Activated CD8-positive, alpha-beta T cell treated with anti-CD3 and anti-CD28 coated beads for 36 hours (primary cell): Measurements from ENCODE around the gene ARHGEF6. TPM values are rescaled to one million over a fixed set of nuclear protein-coding genes. Genes with fewer than 3 reads are reported as not detected.

Experiments used
- ATAC-seq: fragments of 200-7000 bp; cut with Tn5 transposase; one replicate; pipeline ENCODE4 v1.10.0; 2021; ENCODE audit warnings: mild to moderate bottlenecking, moderate library complexity
- CTCF ChIA-PET: fragments of 350-600 bp; sonication (Branson Sonifier 250); formaldehyde crosslinking; loops from one replicate; lab custom pipeline; 2021; ENCODE audit warnings: antibody characterized with exemption; lab: Charles Lee
- POLR2A ChIA-PET: fragments of 350-600 bp; sonication (Branson Sonifier 250); formaldehyde crosslinking; loops from one replicate; lab custom pipeline; 2021; ENCODE audit warnings: antibody characterized with exemption; lab: Charles Lee
- DNase-seq: peaks from one replicate; pipeline ENCODE4 v3.0.0-alpha.2; 2020
- H3K27ac Mint-ChIP-seq: one replicate; pipeline ENCODE4 v1.8.0; 2021; ENCODE audit warnings: mild to moderate bottlenecking, mixed read lengths
- H3K27me3 Mint-ChIP-seq: one replicate; pipeline ENCODE4 v1.8.0; 2021; ENCODE audit warnings: mixed read lengths
- H3K36me3 Mint-ChIP-seq: one replicate; pipeline ENCODE4 v1.8.0; 2021; ENCODE audit warnings: low read depth, mixed read lengths
- H3K4me1 Mint-ChIP-seq: one replicate; pipeline ENCODE4 v1.8.0; 2021; ENCODE audit warnings: low read depth, mixed read lengths
- H3K4me3 Mint-ChIP-seq: one replicate; pipeline ENCODE4 v1.8.0; 2021; ENCODE audit warnings: mild to moderate bottlenecking, moderate library complexity, mixed read lengths
- H3K9me3 Mint-ChIP-seq: one replicate; pipeline ENCODE4 v1.8.0; 2021; ENCODE audit warnings: mixed read lengths
- intact Hi-C: fragments of 100-400 bp; cut with micrococcal nuclease; formaldehyde crosslinking; loops from one replicate; pipeline ENCODE4 v1.10.0; 2022
- total RNA-seq, 2 experiments: library from RNA; stranded (reverse); gene quantifications; one replicate each; pipeline ENCODE4 v1.2.3, GENCODE V29; 2021
- TF ChIP-seq, protein P1 (sequence below): fragments of 200-600 bp; IDR thresholded peaks from one replicate; pipeline ENCODE4 v1.8.0; 2022; ENCODE audit warnings: antibody characterized with exemption, mild to moderate bottlenecking

ARHGEF6 gene
- total RNA-seq, 2 experiments from 2014 or later = 45.7 to 45.8 TPM

- peak; percentile 87 for ATAC-seq
- Mint-ChIP-seq H3K36me3 (no peaks in the 10 kb centered on the region), H3K27ac (peak overlapping the region; percentile 86), H3K27me3 (no peaks in the 10 kb centered on the region), H3K4me1 (peaks cover 55% of the 10 kb centered on the region), H3K4me3 (peak overlapping the region; percentile 21), H3K9me3 (no peaks in the 10 kb centered on the region)
- intact Hi-C loops = no loop called here
- TF ChIP-seq, protein P1, sequence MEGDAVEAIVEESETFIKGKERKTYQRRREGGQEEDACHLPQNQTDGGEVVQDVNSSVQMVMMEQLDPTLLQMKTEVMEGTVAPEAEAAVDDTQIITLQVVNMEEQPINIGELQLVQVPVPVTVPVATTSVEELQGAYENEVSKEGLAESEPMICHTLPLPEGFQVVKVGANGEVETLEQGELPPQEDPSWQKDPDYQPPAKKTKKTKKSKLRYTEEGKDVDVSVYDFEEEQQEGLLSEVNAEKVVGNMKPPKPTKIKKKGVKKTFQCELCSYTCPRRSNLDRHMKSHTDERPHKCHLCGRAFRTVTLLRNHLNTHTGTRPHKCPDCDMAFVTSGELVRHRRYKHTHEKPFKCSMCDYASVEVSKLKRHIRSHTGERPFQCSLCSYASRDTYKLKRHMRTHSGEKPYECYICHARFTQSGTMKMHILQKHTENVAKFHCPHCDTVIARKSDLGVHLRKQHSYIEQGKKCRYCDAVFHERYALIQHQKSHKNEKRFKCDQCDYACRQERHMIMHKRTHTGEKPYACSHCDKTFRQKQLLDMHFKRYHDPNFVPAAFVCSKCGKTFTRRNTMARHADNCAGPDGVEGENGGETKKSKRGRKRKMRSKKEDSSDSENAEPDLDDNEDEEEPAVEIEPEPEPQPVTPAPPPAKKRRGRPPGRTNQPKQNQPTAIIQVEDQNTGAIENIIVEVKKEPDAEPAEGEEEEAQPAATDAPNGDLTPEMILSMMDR = no peak
- ChIA-PET POLR2A (interaction anchor here (0.8 to 2.0 kb wide), 5 partner anchors 18 to 261 kb away, joined by 3 to 5 read pairs (median 4); no protein-coding TSS in a partner anchor), CTCF (interaction anchor here (0.7 to 1.9 kb wide), 7 partner anchors 8 to 78 kb away, joined by 3 to 16 read pairs (median 5); no protein-coding TSS in a partner anchor)
- peak; percentile 44 for DNase-seq
Observed at GRCh38 chrX:136616987-136617685, 163.6 kb downstream of the ARHGEF6 start.

Other genes with a start within 250 kb of the ARHGEF6 start
- gene VGLL1, start 248.7 kb downstream of the ARHGEF6 start, total RNA-seq = not detected
- 1 to 10 TPM; 2.6 to 3.1 TPM for gene CD40LG, start 132.8 kb downstream of the ARHGEF6 start, total RNA-seq
- gene RBMX, start 99.8 kb upstream of the ARHGEF6 start, total RNA-seq = 100 to 1,000 TPM; 285 TPM